GM19372 (cell line): Measurements from ENCODE around the gene MRPL21.
"Not testable (repeated sequence)": the region's sequence is repeated elsewhere in the genome, so short reads cannot be mapped to it uniquely, and the experiment has no call there.

Experiments
- ATAC-seq: cut with Tn5 transposase; IDR thresholded peaks from one replicate; pipeline ENCODE4 v1.9.1; 2021; ENCODE audit warnings: mild to moderate bottlenecking, low read depth, moderate library complexity; ENCODE audit not compliant: unreplicated experiment

Gene MRPL21

GRCh38 chr11:68878022-68878421 lies 25.6 kb downstream of the MRPL21 start:
- no peak for ATAC-seq

- ATAC-seq, result no peak
Measured at GRCh38 chr11:68872216-68873003, 31.2 kb downstream of the MRPL21 start.

- ATAC-seq, result no peak
Measured at GRCh38 chr11:68870470-68870869, 33.2 kb downstream of the MRPL21 start.

- no peak for ATAC-seq
Measured at GRCh38 chr11:68868221-68868835, 35.3 kb downstream of the MRPL21 start.

GRCh38 chr11:68867066-68867465 lies 36.6 kb downstream of the MRPL21 start:
- no peak for ATAC-seq

GRCh38 chr11:68865241-68865640 lies 38.4 kb downstream of the MRPL21 start:
- ATAC-seq, result no peak

GRCh38 chr11:68863553-68864265 lies 39.9 kb downstream of the MRPL21 start:
- no peak for ATAC-seq

- no peak for ATAC-seq
Measured at GRCh38 chr11:68862421-68862820, 41.2 kb downstream of the MRPL21 start.

GRCh38 chr11:68859123-68859522 lies 44.5 kb downstream of the MRPL21 start:
- ATAC-seq, result no peak

GRCh38 chr11:68857037-68857586 lies 46.5 kb downstream of the MRPL21 start:
- no peak for ATAC-seq

GRCh38 chr11:68856425-68857030 lies 47.1 kb downstream of the MRPL21 start:
- ATAC-seq, result not testable (repeated sequence)

GRCh38 chr11:68855205-68855981 lies 48.2 kb downstream of the MRPL21 start:
- ATAC-seq, result no peak

- no peak for ATAC-seq
Measured at GRCh38 chr11:68854273-68854958, 49.2 kb downstream of the MRPL21 start.

GRCh38 chr11:68852628-68853027 lies 51.0 kb downstream of the MRPL21 start:
- ATAC-seq, result no peak

- no peak for ATAC-seq
Measured at GRCh38 chr11:68848429-68848828, 55.2 kb downstream of the MRPL21 start.

GRCh38 chr11:68847395-68847794 lies 56.2 kb downstream of the MRPL21 start:
- ATAC-seq, result no peak

- ATAC-seq, result no peak
Measured at GRCh38 chr11:68845351-68846002, 58.2 kb downstream of the MRPL21 start.

GRCh38 chr11:68844801-68845200 lies 58.8 kb downstream of the MRPL21 start:
- no peak for ATAC-seq

- no peak for ATAC-seq
Measured at GRCh38 chr11:68844376-68844775, 59.3 kb downstream of the MRPL21 start.
